SK-N-MC (cell line): ENCODE results near the gene CD300E.

Source experiments
- FOXP2 ChIP-seq: optimal IDR thresholded peaks from 2 replicates; pipeline ENCODE3; 2011; ENCODE audit warnings: mild to moderate bottlenecking, moderate library complexity; ENCODE audit not compliant: insufficient read depth; ENCODE audit errors: extremely low read length, control extremely low read depth
- POLR2AphosphoS5 ChIP-seq: IDR thresholded peaks from 2 replicates; pipeline ENCODE4 v1.6.1; 2012; ENCODE audit warnings: mild to moderate bottlenecking, low read depth, low read length, borderline replicate concordance

DNA sequence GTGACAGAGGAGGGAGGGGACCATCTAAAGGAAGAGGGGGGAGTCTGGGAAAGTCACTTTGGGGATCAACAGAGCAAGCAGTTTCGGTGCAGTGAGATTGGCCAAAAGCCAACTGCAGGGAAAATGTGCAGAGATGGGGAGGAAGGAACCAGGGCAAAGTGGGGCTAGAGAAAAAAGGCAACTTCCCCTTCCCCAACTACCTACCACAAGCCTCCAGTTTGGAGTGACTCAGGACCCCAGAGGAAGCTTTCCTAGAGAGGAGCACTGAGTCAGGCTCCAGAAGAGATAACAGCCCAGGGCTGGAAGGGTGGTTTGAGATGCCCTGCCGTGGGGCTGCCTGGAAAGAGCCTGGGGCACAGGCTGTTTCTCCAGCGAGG is 24.5 kb downstream of the CD300E start:
- TF ChIP-seq POLR2AphosphoS5 (no peak), FOXP2 (no peak)
